GM12892 (cell line): ENCODE results near the gene GIMD1.
"Not testable (repeated sequence)": the region's sequence is repeated elsewhere in the genome, so short reads cannot be mapped to it uniquely, and the experiment has no call there.

Source experiments
- DNase-seq: peaks from one replicate; pipeline ENCODE4 v3.0.0; 2011; ENCODE audit not compliant: insufficient read length
- FAIRE-seq: peaks from 2 replicates; lab custom pipeline; 2011; peaks lifted over from hg19 to GRCh38; lab: Jason Lieb, UNC
- POLR2A ChIP-seq: IDR thresholded peaks from 2 replicates; pipeline ENCODE4 v1.6.1; 2011; ENCODE audit warnings: low read depth, low read length, control low read depth
- POLR2AphosphoS5 ChIP-seq: IDR thresholded peaks from 2 replicates; pipeline ENCODE4 v1.6.1; 2011; ENCODE audit warnings: low read depth, low read length, control low read depth
- TAF1 ChIP-seq: IDR thresholded peaks from 2 replicates; pipeline ENCODE4 v1.6.1; 2011; ENCODE audit warnings: low read depth, mild to moderate bottlenecking, control low read depth, low read length, borderline replicate concordance

Gene GIMD1

GRCh38 chr4:106343865-106344646 lies 24.5 kb downstream of the GIMD1 start:
- no peak for DNase-seq
- FAIRE-seq: no peak
- TF ChIP-seq TAF1: no peak
- TF ChIP-seq POLR2A: no peak
- no peak for TF ChIP-seq POLR2AphosphoS5

GRCh38 chr4:106340774-106341173 lies 27.8 kb downstream of the GIMD1 start:
- no peak for DNase-seq
- FAIRE-seq: no peak
- TF ChIP-seq TAF1 (no peak), POLR2A (no peak), POLR2AphosphoS5 (no peak)

GRCh38 chr4:106339431-106339830 lies 29.1 kb downstream of the GIMD1 start:
- TF ChIP-seq POLR2AphosphoS5 (no peak), POLR2A (no peak), TAF1 (no peak)
- DNase-seq (no peak), FAIRE-seq (no peak)

DNA sequence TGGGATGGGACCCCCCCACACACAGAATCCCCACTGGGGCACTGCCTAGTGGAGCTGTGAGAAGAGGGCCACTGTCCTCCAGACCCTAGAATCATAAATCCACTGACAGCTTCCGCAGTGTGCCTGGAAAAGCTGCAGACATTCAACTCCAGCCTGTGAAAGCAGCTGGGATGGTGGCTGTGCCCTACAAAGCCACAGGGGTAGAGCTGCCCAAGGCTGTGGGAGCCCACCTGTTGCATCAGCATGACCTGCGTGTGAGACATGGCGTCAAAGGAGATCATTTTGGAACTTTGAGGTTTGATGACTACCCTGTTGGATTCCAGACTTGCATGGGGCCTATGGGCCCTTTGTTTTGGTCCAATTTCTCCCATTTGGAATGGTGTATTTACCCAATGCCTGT lies 29.9 kb downstream of the GIMD1 start:
- FAIRE-seq: no peak
- no peak for TF ChIP-seq TAF1
- TF ChIP-seq POLR2A: no peak
- TF ChIP-seq POLR2AphosphoS5: no peak
- no peak for DNase-seq

DNA sequence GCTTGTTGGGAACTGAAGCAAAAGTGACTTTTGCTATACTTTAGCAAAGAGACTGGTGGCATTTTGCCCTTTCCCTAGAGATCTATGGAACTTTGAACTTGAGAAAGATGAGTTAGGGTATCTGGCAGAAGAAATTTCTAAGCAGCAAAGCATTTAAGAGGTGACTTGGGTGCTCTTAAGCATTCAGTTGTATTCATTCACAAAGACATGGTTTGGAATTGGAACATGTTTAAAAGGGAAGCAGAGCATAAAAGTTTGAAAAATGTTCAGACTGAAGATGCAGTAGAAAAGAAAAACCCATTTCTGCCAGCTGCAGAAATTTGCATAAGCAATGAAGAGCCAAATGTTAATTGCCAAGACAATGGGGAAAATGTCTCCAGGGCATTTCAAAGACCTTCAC lies 30.7 kb downstream of the GIMD1 start:
- DNase-seq (no peak), FAIRE-seq (no peak)
- no peak for TF ChIP-seq POLR2AphosphoS5

DNA sequence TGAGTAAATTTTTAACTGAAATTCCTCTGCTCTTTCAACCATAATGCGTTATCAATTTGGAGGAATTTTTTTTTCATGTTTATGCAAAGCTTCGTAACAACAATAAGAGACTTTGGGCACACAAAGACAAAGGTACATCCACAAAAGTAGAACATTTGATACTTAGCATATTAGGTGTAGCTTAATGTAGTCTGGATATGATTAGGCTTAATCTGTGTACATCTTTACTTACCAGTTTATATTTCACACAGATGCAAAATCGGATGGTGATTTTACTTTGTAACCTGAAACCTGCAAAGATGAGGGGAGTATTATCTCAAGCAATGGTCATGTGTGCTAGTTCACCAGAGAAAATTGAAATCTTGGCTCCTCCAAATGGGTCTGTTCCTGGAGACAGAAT lies 32.0 kb downstream of the GIMD1 start:
- TF ChIP-seq TAF1 (no peak), POLR2A (no peak), POLR2AphosphoS5 (no peak)
- FAIRE-seq (no peak), DNase-seq (no peak)

DNA sequence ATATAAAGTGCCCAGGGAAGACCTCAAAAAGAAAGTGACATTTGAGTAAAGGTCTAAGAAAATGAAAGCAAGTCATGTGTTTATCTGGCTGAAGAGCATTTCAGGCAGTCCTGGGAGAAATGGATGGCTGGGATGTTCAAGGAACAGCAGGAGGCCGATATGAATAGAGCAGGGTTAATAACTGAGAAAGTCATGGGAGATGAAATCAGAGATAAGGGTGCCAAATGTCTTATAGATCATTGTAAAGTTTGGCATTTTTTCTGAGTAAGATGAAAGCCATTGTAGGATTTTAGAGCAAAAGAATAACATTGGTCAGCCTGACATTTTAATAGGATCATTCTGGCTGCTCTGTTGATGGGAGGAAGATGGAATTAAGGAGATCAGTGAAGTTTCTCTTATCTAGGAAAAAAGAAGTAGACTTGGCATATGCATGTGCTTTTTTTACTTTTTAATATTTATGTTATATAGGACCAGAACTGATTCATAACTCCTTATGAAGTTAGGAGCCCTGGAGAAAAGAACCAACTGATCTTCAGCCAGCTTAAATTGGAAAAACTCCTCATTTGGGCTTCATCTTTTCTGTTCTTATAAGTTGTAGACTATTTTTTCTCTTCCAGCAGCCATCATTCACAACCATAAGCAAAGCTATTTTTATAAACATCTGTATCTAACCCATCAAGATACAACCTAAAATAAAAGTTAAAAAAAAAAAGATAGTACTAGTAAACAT lies 33.7 kb downstream of the GIMD1 start:
- DNase-seq (no peak), FAIRE-seq (no peak)
- TF ChIP-seq TAF1: no peak
- TF ChIP-seq POLR2AphosphoS5: no peak
- no peak for TF ChIP-seq POLR2A

DNA sequence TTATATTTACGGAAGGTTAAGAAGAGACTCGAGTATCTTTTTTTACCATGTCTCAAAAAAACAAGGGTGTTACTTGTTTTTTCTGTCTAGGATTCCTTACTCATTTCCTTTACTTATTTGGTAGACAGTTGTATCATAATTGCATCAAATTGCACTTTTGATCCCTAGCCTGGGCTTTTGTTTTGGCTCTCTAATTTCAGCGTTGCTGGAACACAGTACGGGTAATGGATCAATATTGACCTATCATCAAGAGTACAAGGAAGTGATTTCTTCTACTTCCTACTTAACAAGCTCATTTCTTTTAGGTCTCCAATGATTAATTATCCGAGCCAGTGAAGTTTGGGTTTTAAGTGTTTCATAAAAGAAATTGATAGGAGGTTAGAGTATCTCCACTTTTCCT lies 35.4 kb downstream of the GIMD1 start:
- DNase-seq (no peak), FAIRE-seq (no peak)
- TF ChIP-seq POLR2A (no peak), TAF1 (no peak)

DNA sequence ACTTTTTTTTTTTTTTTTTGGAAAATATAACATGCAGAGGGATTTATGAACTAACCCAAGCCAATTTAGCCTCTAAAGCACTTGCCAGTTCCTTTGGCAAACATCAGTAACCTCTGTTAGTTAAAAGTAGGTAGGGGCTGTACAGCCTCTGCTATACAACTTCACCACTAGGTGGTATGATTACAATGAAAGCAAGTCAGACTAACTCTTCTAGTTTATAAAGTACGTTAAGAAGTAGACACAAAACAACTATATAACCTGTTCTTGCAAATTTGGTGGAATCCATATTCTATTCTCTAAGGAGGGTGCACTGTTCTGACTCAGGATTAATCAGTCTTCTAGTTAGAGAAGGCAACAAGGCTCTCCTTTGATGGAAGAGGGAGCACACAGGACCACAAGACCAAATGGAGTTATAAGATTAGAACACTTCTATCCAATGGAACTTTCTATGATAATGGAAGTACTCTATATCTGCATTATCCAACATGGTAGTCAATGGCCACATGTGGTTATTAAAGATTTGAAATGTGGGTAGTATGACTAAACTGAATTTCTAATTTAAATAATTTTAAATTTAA lies 39.4 kb downstream of the GIMD1 start:
- DNase-seq (no peak), FAIRE-seq (no peak)
- TF ChIP-seq POLR2AphosphoS5: no peak
- TF ChIP-seq POLR2A: no peak
- no peak for TF ChIP-seq TAF1

DNA sequence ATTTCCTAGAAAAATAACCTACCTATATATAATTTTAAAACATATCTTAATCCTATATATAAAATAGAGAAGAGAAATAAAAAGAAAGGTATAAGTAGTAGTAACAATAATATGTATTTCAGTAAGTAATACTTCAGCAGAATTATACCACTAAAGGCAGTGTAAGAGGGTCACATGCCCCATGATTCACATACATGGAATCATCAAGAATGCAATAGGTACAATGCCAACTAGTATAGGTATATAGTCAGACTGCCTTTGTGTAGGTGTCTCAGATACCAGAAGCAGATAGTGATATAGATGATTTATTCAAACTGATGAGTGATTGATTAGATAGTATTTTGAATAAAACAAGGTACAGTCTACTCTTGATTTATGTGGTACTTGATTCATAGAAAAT lies 42.8 kb downstream of the GIMD1 start:
- no peak for TF ChIP-seq TAF1
- no peak for TF ChIP-seq POLR2AphosphoS5
- no peak for TF ChIP-seq POLR2A
- DNase-seq (no peak), FAIRE-seq (no peak)

- no peak for FAIRE-seq
- DNase-seq: no peak
- TF ChIP-seq TAF1: no peak
- TF ChIP-seq POLR2AphosphoS5: no peak
- TF ChIP-seq POLR2A: no peak
Measured at GRCh38 chr4:106323119-106323518, 45.5 kb downstream of the GIMD1 start.

DNA sequence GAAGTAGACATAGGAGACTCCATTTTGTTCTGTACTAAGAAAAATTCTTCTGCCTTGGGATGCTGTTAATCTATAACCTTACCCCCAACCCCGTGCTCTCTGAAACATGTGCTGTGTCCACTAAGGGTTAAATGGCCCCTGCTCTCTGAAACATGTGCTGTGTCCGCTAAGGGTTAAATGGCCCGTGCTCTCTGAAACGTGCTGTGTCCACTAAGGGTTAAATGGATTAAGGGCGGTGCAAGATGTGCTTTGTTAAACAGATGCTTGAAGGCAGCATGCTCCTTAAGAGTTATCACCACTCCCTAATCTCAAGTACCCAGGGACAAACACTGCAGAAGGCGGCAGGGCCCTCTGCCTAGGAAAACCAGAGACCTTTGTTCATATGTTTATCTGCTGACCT lies 46.8 kb downstream of the GIMD1 start:
- not testable (repeated sequence) for FAIRE-seq, DNase-seq

- FAIRE-seq, DNase-seq: not testable (repeated sequence)
Measured at GRCh38 chr4:106321168-106321567, 47.4 kb downstream of the GIMD1 start.
